Measurements from ENCODE around the gene CCDC160. TPM values are rescaled to one million over a fixed set of nuclear protein-coding genes. Genes with fewer than 3 reads are reported as not detected.

CCDC160 gene
- total RNA-seq, 2 donors from 2014 or later: not detected

GRCh38 chrX:134244043-134244442 lies 7.1 kb downstream of the CCDC160 start:
- Histone ChIP-seq H3K36me3 (no peaks in the 10 kb centered on the region), H3K27me3 (no peaks in the 10 kb centered on the region), H3K4me1 (no peaks in the 10 kb centered on the region), H3K27ac (no peak overlapping the region), H3K9me3 (no peaks in the 10 kb centered on the region), H3K4me3 (no peak overlapping the region)
- no peak for TF ChIP-seq CTCF (IDR thresholded peaks at IDR 0.05)
- no peak for DNase-seq (ENCODE audit: low spot score)

- H3K4me3 ChIP-seq: no peak overlapping the region
- H3K4me1 ChIP-seq: no peaks in the 10 kb centered on the region
- H3K27ac ChIP-seq: no peak overlapping the region
- no peaks in the 10 kb centered on the region for H3K36me3 ChIP-seq
- no peaks in the 10 kb centered on the region for H3K27me3 ChIP-seq
- DNase-seq (ENCODE audit: low spot score): no peak
- TF ChIP-seq CTCF (IDR thresholded peaks at IDR 0.05): no peak
- no peaks in the 10 kb centered on the region for H3K9me3 ChIP-seq
These were observed 9.3 kb downstream of the CCDC160 start for GRCh38 chrX:134246282-134246681.

GRCh38 chrX:134247492-134247891 lies 10.5 kb downstream of the CCDC160 start:
- H3K36me3 ChIP-seq: no peaks in the 10 kb centered on the region
- no peak for TF ChIP-seq CTCF (IDR thresholded peaks at IDR 0.05)
- no peak overlapping the region for H3K4me3 ChIP-seq
- H3K4me1 ChIP-seq: no peaks in the 10 kb centered on the region
- H3K27ac ChIP-seq: no peak overlapping the region
- H3K27me3 ChIP-seq: no peaks in the 10 kb centered on the region
- no peaks in the 10 kb centered on the region for H3K9me3 ChIP-seq
- DNase-seq (ENCODE audit: low spot score): no peak

GRCh38 chrX:134249241-134249640 lies 12.3 kb downstream of the CCDC160 start:
- H3K9me3 ChIP-seq: no peaks in the 10 kb centered on the region
- H3K4me3 ChIP-seq: no peak overlapping the region
- no peaks in the 10 kb centered on the region for H3K36me3 ChIP-seq
- H3K27me3 ChIP-seq: no peaks in the 10 kb centered on the region
- no peak for TF ChIP-seq CTCF (IDR thresholded peaks at IDR 0.05)
- no peaks in the 10 kb centered on the region for H3K4me1 ChIP-seq
- DNase-seq (ENCODE audit: low spot score): no peak
- no peak overlapping the region for H3K27ac ChIP-seq

GRCh38 chrX:134251241-134251640 lies 14.3 kb downstream of the CCDC160 start:
- TF ChIP-seq CTCF (IDR thresholded peaks at IDR 0.05): no peak
- Histone ChIP-seq H3K27ac (no peak overlapping the region), H3K9me3 (no peaks in the 10 kb centered on the region), H3K4me3 (no peak overlapping the region), H3K4me1 (no peaks in the 10 kb centered on the region), H3K36me3 (no peaks in the 10 kb centered on the region), H3K27me3 (no peaks in the 10 kb centered on the region)
- DNase-seq (ENCODE audit: low spot score): no peak

- TF ChIP-seq CTCF (IDR thresholded peaks at IDR 0.05): no peak
- H3K27me3 ChIP-seq: no peaks in the 10 kb centered on the region
- no peak for DNase-seq (ENCODE audit: low spot score)
- H3K27ac ChIP-seq: no peak overlapping the region
- no peaks in the 10 kb centered on the region for H3K4me1 ChIP-seq
- no peak overlapping the region for H3K4me3 ChIP-seq
- H3K36me3 ChIP-seq: no peaks in the 10 kb centered on the region
- H3K9me3 ChIP-seq: no peaks in the 10 kb centered on the region
These were observed 17.5 kb downstream of the CCDC160 start for GRCh38 chrX:134254511-134254910.

All from right atrium auricular region (tissue), 2 donors.